DOHH2 (cell line): Measurements from ENCODE around the gene PPP1R12A.

ENCODE experiments used
- EZH2phosphoT487 ChIP-seq: fragments of 200-600 bp; sonication (generic); IDR thresholded peaks from 2 replicates; pipeline ENCODE4 v1.6.1; 2017; ENCODE audit warnings: borderline replicate concordance, mild to moderate bottlenecking, antibody characterized with exemption, low read length, moderate library complexity, mixed read lengths
- TF ChIP-seq, protein P1 (sequence below): fragments of 200-600 bp; sonication (generic); IDR thresholded peaks from one replicate; pipeline ENCODE4 v1.5.1; 2014; ENCODE audit warnings: antibody characterized with exemption, mild to moderate bottlenecking, low read depth, low read length; ENCODE audit not compliant: poor library complexity, severe bottlenecking

DNA sequence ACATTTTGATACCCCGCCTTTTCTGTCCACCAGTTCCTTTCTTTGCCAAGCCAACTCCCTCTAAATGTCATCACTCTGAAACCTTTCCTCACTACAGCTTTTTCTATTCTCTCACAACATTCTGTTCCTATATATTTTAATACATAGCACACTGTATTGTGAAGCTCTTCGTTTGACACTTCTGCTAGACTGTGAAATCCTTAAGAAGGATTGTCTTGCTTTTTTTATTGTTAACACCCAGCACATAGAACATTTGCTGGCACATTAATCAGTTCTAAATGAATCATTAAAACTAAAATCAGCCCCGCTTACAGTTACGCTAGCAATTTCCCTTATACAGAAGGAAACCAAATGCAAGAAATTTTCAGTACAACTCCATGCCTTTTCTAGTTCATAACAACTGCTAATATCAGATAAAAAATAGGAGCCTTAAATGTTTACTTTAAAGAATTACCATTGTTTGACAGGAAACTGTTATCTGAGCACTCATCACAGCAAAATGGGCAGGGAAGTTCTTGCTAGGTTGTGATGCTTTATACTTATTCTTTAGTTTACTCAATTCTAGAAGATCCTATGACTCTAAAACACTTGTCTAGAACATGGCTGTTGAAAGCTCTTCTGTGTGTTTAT, 93.5 kb downstream of the PPP1R12A start:
- TF ChIP-seq, protein P1, sequence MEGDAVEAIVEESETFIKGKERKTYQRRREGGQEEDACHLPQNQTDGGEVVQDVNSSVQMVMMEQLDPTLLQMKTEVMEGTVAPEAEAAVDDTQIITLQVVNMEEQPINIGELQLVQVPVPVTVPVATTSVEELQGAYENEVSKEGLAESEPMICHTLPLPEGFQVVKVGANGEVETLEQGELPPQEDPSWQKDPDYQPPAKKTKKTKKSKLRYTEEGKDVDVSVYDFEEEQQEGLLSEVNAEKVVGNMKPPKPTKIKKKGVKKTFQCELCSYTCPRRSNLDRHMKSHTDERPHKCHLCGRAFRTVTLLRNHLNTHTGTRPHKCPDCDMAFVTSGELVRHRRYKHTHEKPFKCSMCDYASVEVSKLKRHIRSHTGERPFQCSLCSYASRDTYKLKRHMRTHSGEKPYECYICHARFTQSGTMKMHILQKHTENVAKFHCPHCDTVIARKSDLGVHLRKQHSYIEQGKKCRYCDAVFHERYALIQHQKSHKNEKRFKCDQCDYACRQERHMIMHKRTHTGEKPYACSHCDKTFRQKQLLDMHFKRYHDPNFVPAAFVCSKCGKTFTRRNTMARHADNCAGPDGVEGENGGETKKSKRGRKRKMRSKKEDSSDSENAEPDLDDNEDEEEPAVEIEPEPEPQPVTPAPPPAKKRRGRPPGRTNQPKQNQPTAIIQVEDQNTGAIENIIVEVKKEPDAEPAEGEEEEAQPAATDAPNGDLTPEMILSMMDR = no peak
- TF ChIP-seq EZH2phosphoT487 = no peak
